NOMO-1 treated with DMSO at 0.1 percent for 48 hours (cell line): Measurements from ENCODE around the gene ID4.

ENCODE experiments used
- DNase-seq: peaks from one replicate; lab custom pipeline; 2025; ENCODE audit not compliant: unreplicated experiment; lab: John Stamatoyannopoulos, UW

ID4 gene, protein sequence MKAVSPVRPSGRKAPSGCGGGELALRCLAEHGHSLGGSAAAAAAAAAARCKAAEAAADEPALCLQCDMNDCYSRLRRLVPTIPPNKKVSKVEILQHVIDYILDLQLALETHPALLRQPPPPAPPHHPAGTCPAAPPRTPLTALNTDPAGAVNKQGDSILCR

GRCh38 chr6:19836799-19837510 lies at the start of gene ID4:
Gene ID4, plus strand, starts transcription at chr6:19837370. Its CDS starts 385 bp downstream, at chr6:19837755.
- no peak for DNase-seq

DNA sequence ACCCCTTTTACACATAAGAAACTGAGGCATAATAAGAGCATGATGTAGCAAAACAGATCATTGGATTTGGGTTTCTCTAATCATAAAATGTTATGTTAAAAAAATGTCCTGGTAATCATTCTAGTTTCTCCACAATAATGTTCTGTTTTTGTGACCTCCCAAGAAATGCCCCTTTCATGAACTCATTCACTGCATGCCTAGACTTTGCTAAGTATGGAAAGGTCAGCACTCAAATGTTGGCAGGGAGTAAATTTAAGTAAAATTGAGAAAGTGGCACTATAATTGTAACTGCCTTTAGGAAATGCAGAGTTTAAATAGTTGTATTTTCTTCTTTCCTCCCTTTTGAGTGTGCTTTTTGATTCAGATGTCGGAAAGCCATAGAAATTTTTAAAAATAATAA lies 48.5 kb upstream of the ID4 start:
- no peak for DNase-seq

DNA sequence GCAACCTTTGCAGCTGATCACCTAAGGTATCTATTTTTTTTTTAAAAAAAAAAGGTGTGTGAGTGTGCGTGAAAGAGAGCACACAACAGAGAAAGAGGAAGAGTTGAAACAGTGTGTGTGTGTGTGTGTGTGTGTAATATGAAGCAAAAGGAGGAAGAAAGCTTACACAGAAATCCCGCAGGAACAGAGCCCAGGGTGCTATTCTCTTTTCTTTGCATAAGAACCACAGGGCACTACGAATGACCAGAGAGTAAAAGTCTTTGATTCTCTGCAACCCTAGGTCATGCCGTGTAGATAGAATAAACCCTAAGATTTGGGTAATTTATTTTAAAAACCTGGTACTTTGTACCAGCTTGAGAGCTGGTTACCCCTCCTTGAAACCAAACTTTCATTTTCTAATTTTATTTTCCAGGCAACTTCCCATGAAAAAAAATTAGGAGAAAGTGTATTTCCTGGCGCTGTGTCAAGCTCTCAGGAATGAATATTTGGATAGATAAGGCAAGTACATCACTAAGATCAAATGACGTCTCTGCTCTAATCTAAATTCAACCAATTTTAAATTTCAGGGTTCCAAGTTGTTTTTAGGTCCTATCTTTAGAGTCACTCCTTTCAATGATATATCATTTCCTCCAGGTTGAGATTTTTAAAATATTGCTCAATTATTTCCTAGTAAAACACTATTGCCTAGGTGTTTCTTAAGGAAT lies 47.9 kb upstream of the ID4 start:
- DNase-seq = no peak

- DNase-seq = no peak
Measured at GRCh38 chr6:19791267-19791666, 45.9 kb upstream of the ID4 start.

GRCh38 chr6:19795211-19795610 lies 42.0 kb upstream of the ID4 start:
- DNase-seq = no peak

GRCh38 chr6:19796452-19796851 lies 40.7 kb upstream of the ID4 start:
- DNase-seq = no peak

GRCh38 chr6:19798362-19798761 lies 38.8 kb upstream of the ID4 start:
- no peak for DNase-seq

GRCh38 chr6:19802656-19803055 lies 34.5 kb upstream of the ID4 start:
- DNase-seq = no peak

GRCh38 chr6:19803331-19804204 lies 33.6 kb upstream of the ID4 start:
- DNase-seq = no peak

DNA sequence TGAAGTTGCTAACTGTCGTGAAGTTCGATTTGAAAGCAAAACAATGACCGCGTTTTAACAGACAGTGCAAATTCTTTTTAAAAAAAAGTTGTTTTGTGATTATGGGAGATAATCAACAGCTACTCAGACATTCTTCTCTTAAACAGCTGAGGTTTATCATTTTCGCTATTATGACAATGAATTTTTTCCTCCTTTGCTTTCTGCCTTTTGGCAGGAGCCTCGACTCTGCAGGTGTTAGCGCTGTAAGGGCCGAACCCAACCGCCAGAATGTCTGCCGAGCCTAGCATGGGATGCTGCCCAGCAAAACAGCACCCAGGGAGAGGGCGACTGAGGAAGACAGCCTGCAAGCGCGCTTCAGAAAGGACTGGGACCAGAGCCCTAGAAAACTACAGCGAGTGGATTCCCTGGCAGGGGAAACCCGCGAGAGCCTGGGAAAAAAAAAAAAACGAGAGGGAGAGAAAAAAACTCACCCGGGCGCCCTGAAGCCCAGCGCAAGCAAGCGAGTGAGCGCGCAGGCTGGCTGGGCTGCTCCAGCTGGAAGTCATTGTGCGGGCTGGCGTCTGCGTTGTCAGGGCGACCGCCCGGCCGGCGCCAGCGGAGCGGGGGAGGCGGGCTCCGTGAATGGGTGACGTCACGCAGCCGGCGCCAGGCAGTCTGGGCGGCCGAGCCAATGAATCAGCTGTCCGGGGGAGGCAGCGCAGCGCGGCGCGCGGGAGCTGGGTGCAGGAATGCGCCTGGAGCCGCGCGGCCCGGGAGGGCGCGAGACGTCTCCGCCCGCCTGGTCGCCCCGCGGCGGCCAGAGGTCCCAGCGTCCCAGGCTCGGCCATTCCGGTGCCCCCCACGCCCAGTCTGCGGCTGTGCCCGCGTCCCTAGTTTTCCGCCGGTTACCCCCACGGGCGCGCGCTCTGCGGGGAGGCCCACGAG lies 32.7 kb upstream of the ID4 start:
- peak; percentile 87 for DNase-seq

DNA sequence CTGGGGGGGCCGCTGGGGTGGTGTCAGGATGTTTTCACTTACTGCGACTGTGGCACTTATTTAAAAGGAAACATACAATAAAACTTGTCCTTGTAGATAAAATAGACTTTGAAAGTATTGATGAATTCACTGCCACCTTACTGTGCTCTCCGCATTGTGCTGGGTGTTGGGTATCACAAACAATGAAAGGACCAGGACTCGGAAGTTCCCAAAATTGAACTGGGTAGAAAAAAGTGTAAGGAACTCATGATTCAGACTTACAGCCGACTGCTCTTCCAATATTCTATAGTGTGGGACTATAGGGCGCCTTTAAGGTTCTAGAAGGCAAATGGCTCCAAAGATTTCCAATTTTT lies 32.1 kb upstream of the ID4 start:
- DNase-seq = no peak

- DNase-seq = no peak
Measured at GRCh38 chr6:19806971-19807396, 30.2 kb upstream of the ID4 start.

- no peak for DNase-seq
Measured at GRCh38 chr6:19811397-19812079, 25.6 kb upstream of the ID4 start.

GRCh38 chr6:19812512-19813119 lies 24.6 kb upstream of the ID4 start:
- no peak for DNase-seq

DNA sequence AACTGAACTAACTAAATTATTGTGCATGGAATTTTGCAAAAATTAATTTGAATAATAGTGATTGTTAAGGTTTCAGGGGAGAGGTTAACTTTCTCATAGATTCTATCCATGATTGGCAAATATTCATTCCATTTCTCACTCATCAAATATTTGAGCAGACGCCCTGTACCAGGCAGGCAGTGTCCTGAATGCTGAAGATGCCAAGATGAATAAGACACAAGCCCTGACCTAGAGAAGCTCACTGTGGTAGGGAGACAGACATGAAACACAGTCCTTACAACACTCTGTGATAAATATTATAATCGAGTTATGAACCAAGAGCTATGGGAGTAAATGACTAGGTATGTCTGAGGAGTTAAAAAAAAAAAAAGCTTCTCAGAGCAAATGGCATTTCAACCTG lies 18.4 kb upstream of the ID4 start:
- DNase-seq = no peak

DNA sequence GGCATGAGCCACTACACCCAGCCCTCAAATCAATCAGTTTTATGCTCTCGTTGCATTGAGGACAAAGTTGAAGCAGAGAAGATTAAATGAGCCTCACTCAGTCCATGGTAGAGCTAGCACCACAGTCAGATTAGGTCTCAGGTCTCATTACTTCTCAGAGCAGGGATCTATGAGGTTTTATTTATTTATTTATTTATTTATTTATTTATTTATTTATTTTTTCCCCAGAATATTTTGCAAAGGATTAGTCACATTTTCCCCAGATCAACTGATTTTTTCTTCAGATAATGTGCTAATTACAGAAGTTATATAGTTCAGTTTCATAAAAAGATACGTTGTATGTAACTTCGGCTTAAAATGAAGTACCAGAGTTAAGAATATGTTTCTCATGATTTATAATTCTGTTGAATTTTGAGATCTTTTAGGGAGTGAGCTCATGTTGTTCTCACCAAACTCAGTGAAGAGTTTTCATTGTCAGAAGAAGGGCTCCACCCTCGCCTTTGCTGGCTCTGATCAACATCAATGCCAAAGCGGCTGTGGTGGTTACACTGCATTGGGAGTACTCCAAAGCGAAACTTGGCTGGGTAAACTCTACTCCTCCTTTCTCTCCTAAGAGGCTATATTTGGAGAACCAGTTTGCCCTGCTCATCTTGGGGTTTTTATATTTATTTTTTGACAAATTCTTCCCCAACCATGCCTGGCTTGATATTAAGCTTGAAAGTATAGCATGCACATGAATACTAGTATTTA lies 12.9 kb upstream of the ID4 start:
- DNase-seq = no peak

DNA sequence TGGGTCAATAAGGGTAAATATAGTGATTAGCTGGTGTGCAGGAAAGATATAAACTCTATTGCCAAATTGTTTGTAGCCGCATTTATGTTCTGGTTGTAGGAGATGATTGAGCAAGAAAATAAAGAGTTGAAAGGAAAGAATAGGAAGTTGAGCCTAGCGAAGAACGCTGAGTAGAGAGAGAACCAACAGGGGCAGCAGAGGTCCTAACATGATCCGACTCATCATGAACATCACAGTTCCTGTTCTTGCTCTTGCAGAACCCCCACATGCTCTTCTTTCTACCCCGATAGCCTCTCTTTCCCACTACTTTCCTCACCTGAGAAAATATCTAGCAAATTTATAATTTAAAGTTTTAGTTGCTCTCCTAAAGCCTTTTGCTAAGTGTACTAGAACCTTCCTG lies 9.9 kb upstream of the ID4 start:
- DNase-seq = peak; percentile 21

DNA sequence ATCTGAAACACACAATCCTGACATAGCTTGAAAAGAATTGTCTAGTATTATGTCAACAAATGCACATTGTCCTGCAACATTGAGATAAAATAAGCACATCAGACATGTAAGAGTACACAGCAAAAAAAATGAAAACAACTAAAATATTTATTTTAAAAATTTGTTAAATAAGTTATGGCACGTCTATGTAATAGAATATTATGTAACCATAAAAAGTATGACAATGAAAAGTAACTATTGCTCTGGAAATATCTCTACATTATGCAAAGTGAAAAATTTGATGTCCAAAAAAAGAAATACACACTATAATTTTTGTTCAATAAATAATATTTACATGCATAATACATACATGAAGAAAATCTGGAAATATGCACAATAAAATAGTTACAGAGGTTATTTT lies 9.3 kb upstream of the ID4 start:
- no peak for DNase-seq

GRCh38 chr6:19830171-19830570 lies 7.0 kb upstream of the ID4 start:
- DNase-seq = no peak
